ENCODE measurements around the gene ADGRV1. TPM values are rescaled to one million over a fixed set of nuclear protein-coding genes. Genes with fewer than 3 reads are reported as not detected.
A peak's percentile ranks its signal among the peaks of the same experiment; 100 is the strongest.

The ADGRV1 gene
- total and polyA plus RNA-seq, 2 donors (not counting 3 experiments of a cell fraction or from before 2014, with no cell fraction given) = 0.11 to 0.55 TPM

GRCh38 chr5:91150636-91151035 lies 592.0 kb downstream of the ADGRV1 start:
- Histone ChIP-seq H3K9ac (replicated peaks; ENCODE audit: extremely low read depth, insufficient read depth, low read length) (no peak overlapping the region), H3K4me3 (replicated peaks in 1 of 3; ENCODE audit: insufficient read depth in 1 of 3, low read depth in 1 of 3, low read length in 3 of 3) (no peak overlapping the region), H3K36me3 (ENCODE audit: control insufficient read depth in 2 of 2, extremely low read depth in 1 of 2, insufficient read depth in 2 of 2, low read length in 2 of 2) (no peaks in the 10 kb centered on the region), H4K20me1 (replicated peaks; ENCODE audit: control insufficient read depth, extremely low read depth, insufficient read depth, low read length) (no peaks in the 10 kb centered on the region), H3K27me3 (ENCODE audit: control insufficient read depth in 2 of 2, insufficient read depth in 2 of 2, low read length in 2 of 2) (no peaks in the 10 kb centered on the region), H3K9me3 (replicated peaks; ENCODE audit: control insufficient read depth, insufficient read depth, low read length) (no peaks in the 10 kb centered on the region), H3K4me2 (ENCODE audit: insufficient read depth, low read length) (no peak overlapping the region), H2AFZ (ENCODE audit: low read depth, low read length) (no peak overlapping the region), H3K27ac (ENCODE audit: insufficient read depth, low read depth, low read length) (no peak overlapping the region), H3K9me1 (replicated peaks; ENCODE audit: control insufficient read depth, extremely low read depth, insufficient read depth, low read length) (no peaks in the 10 kb centered on the region), H3K4me1 (ENCODE audit: control insufficient read depth, extremely low read depth, insufficient read depth, low read length) (peaks cover 11% of the 10 kb centered on the region), H3K79me2 (ENCODE audit: control insufficient read depth, insufficient read depth, low read length) (no peaks in the 10 kb centered on the region)
- CTCF ChIA-PET = interaction anchor here (0.8 to 1.6 kb wide), 5 partner anchors 9 to 234 kb away, joined by 3 to 7 read pairs (median 4); no protein-coding TSS in a partner anchor
- no peak for DNase-seq (ENCODE audit: low read depth, low spot score)
- POLR2A ChIA-PET = no interaction called here
- no peak for FAIRE-seq
- intact Hi-C loops (cut with micrococcal nuclease) (no loop called here), dilution Hi-C loops (cut with MboI; ENCODE audit: extremely low pct_ligation_motif_present, low sequenced_read_pairs) (no loop called here)
- BruUV-seq (replicated peaks) = no TSS peak
- TF ChIP-seq GATA2 (IDR thresholded peaks at IDR 0.05; ENCODE audit: insufficient read depth, insufficient read length, low read depth, low read length) (no peak), POLR2A (IDR thresholded peaks at IDR 0.05; ENCODE audit: low read depth, low read length) (no peak), JUN (IDR thresholded peaks at IDR 0.05; ENCODE audit: borderline replicate concordance, insufficient read depth, insufficient read length, low read depth) (no peak), EZH2 (IDR thresholded peaks at IDR 0.05; ENCODE audit: borderline replicate concordance, low read depth, low read length, severe bottlenecking) (no peak)

- TF ChIP-seq EZH2 (IDR thresholded peaks at IDR 0.05; ENCODE audit: borderline replicate concordance, low read depth, low read length, severe bottlenecking) (no peak), GATA2 (IDR thresholded peaks at IDR 0.05; ENCODE audit: insufficient read depth, insufficient read length, low read depth, low read length) (no peak), MAX (IDR thresholded peaks at IDR 0.05; ENCODE audit: insufficient read depth, insufficient read length) (no peak), POLR2A (IDR thresholded peaks at IDR 0.05; ENCODE audit: low read depth, low read length) (no peak), CTCF (IDR thresholded peaks at IDR 0.05; ENCODE audit: extremely low read depth in 1 of 2, insufficient read depth in 1 of 2, low read depth in 1 of 2, low read length in 2 of 2) (no peak), FOS (IDR thresholded peaks at IDR 0.05; ENCODE audit: borderline replicate concordance, insufficient read depth, low read length) (no peak), JUN (IDR thresholded peaks at IDR 0.05; ENCODE audit: borderline replicate concordance, insufficient read depth, insufficient read length, low read depth) (no peak), MYC (IDR thresholded peaks at IDR 0.05; ENCODE audit: low read depth, low read length) (no peak), POLR2AphosphoS5 (IDR thresholded peaks at IDR 0.05; ENCODE audit: insufficient read depth, low read depth, low read length) (no peak)
- no TSS peak for BruUV-seq (replicated peaks)
- H3K4me3 ChIP-seq (replicated peaks in 1 of 3; ENCODE audit: insufficient read depth in 1 of 3, low read depth in 1 of 3, low read length in 3 of 3) = no peak overlapping the region
- FAIRE-seq (no peak), DNase-seq (ENCODE audit: low read depth, low spot score) (peak; percentile 52)
- ChIA-PET POLR2A (no interaction called here), CTCF (interaction anchor here (1.0 kb wide), 1 partner anchor 232 kb away, joined by 3 read pairs; the partner anchor contains the start of gene ARRDC3)
- H4K20me1 ChIP-seq (replicated peaks; ENCODE audit: control insufficient read depth, extremely low read depth, insufficient read depth, low read length) = no peaks in the 10 kb centered on the region
- no peak overlapping the region for H3K4me2 ChIP-seq (ENCODE audit: insufficient read depth, low read length)
- no peak overlapping the region for H3K27ac ChIP-seq (ENCODE audit: insufficient read depth, low read depth, low read length)
- no peaks in the 10 kb centered on the region for H3K79me2 ChIP-seq (ENCODE audit: control insufficient read depth, insufficient read depth, low read length)
- H3K4me1 ChIP-seq (ENCODE audit: control insufficient read depth, extremely low read depth, insufficient read depth, low read length) = peaks cover 23% of the 10 kb centered on the region
- H3K9ac ChIP-seq (replicated peaks; ENCODE audit: extremely low read depth, insufficient read depth, low read length) = no peak overlapping the region
- peak overlapping the region; percentile 75 for H2AFZ ChIP-seq (ENCODE audit: low read depth, low read length)
- dilution Hi-C loops (cut with MboI; ENCODE audit: extremely low pct_ligation_motif_present, low sequenced_read_pairs) (no loop called here), intact Hi-C loops (cut with micrococcal nuclease) (no loop called here)
- H3K36me3 ChIP-seq (ENCODE audit: control insufficient read depth in 2 of 2, extremely low read depth in 1 of 2, insufficient read depth in 2 of 2, low read length in 2 of 2) = no peaks in the 10 kb centered on the region
- H3K9me3 ChIP-seq (replicated peaks; ENCODE audit: control insufficient read depth, insufficient read depth, low read length) = no peaks in the 10 kb centered on the region
- no peaks in the 10 kb centered on the region for H3K27me3 ChIP-seq (ENCODE audit: control insufficient read depth in 2 of 2, insufficient read depth in 2 of 2, low read length in 2 of 2)
- no peaks in the 10 kb centered on the region for H3K9me1 ChIP-seq (replicated peaks; ENCODE audit: control insufficient read depth, extremely low read depth, insufficient read depth, low read length)
Measured at GRCh38 chr5:91151947-91152346, 593.4 kb downstream of the ADGRV1 start.
